HEK293 (cell line): ENCODE measurements around the gene C12orf54.

Experiments
- CTCF ChIA-PET: fragments of 350-600 bp; formaldehyde crosslinking; extraction: SDS; loops from one replicate; lab custom pipeline; 2021; ENCODE audit warnings: antibody characterized with exemption; lab: Yijun Ruan, JAX
- POLR2A ChIA-PET: fragments of 300-600 bp; formaldehyde crosslinking; extraction: SDS; loops from one replicate; lab custom pipeline; 2020; ENCODE audit warnings: antibody characterized with exemption, inconsistent platforms; lab: Yijun Ruan, JAX
- H3K27ac ChIP-seq: fragments of 200-500 bp; sonication (Bioruptor generic); 2 replicates; pipeline ENCODE4 v1.5.1; 2014; ENCODE audit warnings: low read depth, low read length, control low read depth, inconsistent platforms; ENCODE audit errors: extremely low read depth
- H3K36me3 ChIP-seq, 2 experiments: fragments of 200-500 bp in 1 of 2; sonication (Bioruptor generic) in 1 of 2; 1 replicate in 1 of 2; 2 replicates in 1 of 2; pipeline ENCODE4 v1.5.1; 2014 to 2017; ENCODE audit warnings: inconsistent platforms in 2 of 2, low read length in 2 of 2; ENCODE audit not compliant: control insufficient read depth in 2 of 2, insufficient read depth in 1 of 2
- H3K4me1 ChIP-seq: fragments of 200-500 bp; sonication (Bioruptor generic); 2 replicates; pipeline ENCODE4 v1.5.1; 2014; ENCODE audit warnings: mild to moderate bottlenecking, low read length, inconsistent platforms; ENCODE audit not compliant: control insufficient read depth, insufficient read depth
- H3K4me3 ChIP-seq: 2 replicates; pipeline ENCODE4 v1.5.1; 2011; ENCODE audit warnings: low read depth, mild to moderate bottlenecking, control low read depth, low read length, moderate library complexity
- H3K9me3 ChIP-seq: fragments of 200-500 bp; sonication (Bioruptor generic); 2 replicates; pipeline ENCODE4 v1.5.1; 2014; ENCODE audit warnings: low read depth, low read length, inconsistent platforms; ENCODE audit not compliant: control insufficient read depth, insufficient read depth
- HOXD13 ChIP-seq: sonication (generic); formaldehyde crosslinking; IDR thresholded peaks from 2 replicates; pipeline ENCODE4 v1.8.0; 2022; ENCODE audit warnings: missing genetic modification reagents, borderline replicate concordance
- PATZ1 ChIP-seq: fragments of 450-650 bp; formaldehyde crosslinking; IDR thresholded peaks from 2 replicates; pipeline ENCODE4 v1.5.1; 2016; ENCODE audit warnings: missing biosample characterization, missing genetic modification characterization
- WT1 ChIP-seq: fragments of 450-650 bp; formaldehyde crosslinking; IDR thresholded peaks from 2 replicates; pipeline ENCODE4 v1.5.1; 2016; ENCODE audit warnings: missing biosample characterization, missing genetic modification characterization
- ZNF133 ChIP-seq: fragments of 450-650 bp; formaldehyde crosslinking; IDR thresholded peaks from 2 replicates; pipeline ENCODE4 v1.5.1; 2016; ENCODE audit warnings: missing biosample characterization, missing genetic modification characterization
- ZNF239 ChIP-seq: fragments of 450-650 bp; formaldehyde crosslinking; IDR thresholded peaks from 2 replicates; pipeline ENCODE4 v1.5.1; 2016; ENCODE audit warnings: missing biosample characterization, missing genetic modification characterization
- ZNF48 ChIP-seq: fragments of 450-650 bp; formaldehyde crosslinking; IDR thresholded peaks from 2 replicates; pipeline ENCODE4 v1.5.1; 2016; ENCODE audit warnings: missing biosample characterization, missing genetic modification characterization
- ZNF514 ChIP-seq: fragments of 450-650 bp; formaldehyde crosslinking; IDR thresholded peaks from 2 replicates; pipeline ENCODE4 v1.5.1; 2016; ENCODE audit warnings: missing biosample characterization, missing genetic modification characterization
- ZNF624 ChIP-seq: fragments of 450-650 bp; formaldehyde crosslinking; IDR thresholded peaks from 2 replicates; pipeline ENCODE4 v1.5.1; 2017; ENCODE audit warnings: missing biosample characterization, missing genetic modification characterization
- ZNF654 ChIP-seq: fragments of 450-650 bp; formaldehyde crosslinking; IDR thresholded peaks from 2 replicates; pipeline ENCODE4 v1.5.1; 2016; ENCODE audit warnings: low read depth, missing biosample characterization, missing genetic modification characterization
- ZNF658 ChIP-seq: fragments of 450-650 bp; formaldehyde crosslinking; IDR thresholded peaks from 2 replicates; pipeline ENCODE4; 2016; ENCODE audit warnings: missing biosample characterization, missing genetic modification characterization
- ZNF660 ChIP-seq: fragments of 450-650 bp; IDR thresholded peaks from 2 replicates; pipeline ENCODE4 v1.5.1; 2018; ENCODE audit warnings: missing biosample characterization, mild to moderate bottlenecking, missing genetic modification characterization
- ZNF707 ChIP-seq: fragments of 450-650 bp; formaldehyde crosslinking; IDR thresholded peaks from 2 replicates; pipeline ENCODE4 v1.5.1; 2016; ENCODE audit warnings: missing biosample characterization, missing genetic modification characterization
- ZNF768 ChIP-seq: fragments of 450-650 bp; formaldehyde crosslinking; IDR thresholded peaks from 2 replicates; pipeline ENCODE4 v1.5.1; 2018; ENCODE audit warnings: missing biosample characterization, mild to moderate bottlenecking, missing genetic modification characterization
- ZNF785 ChIP-seq: fragments of 450-650 bp; formaldehyde crosslinking; IDR thresholded peaks from 2 replicates; pipeline ENCODE4 v1.5.1; 2016; ENCODE audit warnings: missing biosample characterization, missing genetic modification characterization
- ZNF792 ChIP-seq: fragments of 450-650 bp; formaldehyde crosslinking; IDR thresholded peaks from 2 replicates; pipeline ENCODE4 v1.5.1; 2016; ENCODE audit warnings: missing biosample characterization, missing genetic modification characterization
- TF ChIP-seq, protein P1 (sequence below): fragments of 450-650 bp; formaldehyde crosslinking; IDR thresholded peaks from 2 replicates; pipeline ENCODE4 v1.5.1; 2016; ENCODE audit warnings: missing biosample characterization, missing genetic modification characterization, borderline replicate concordance
- TF ChIP-seq, protein P2 (sequence below): fragments of 450-650 bp; formaldehyde crosslinking; IDR thresholded peaks from 2 replicates; pipeline ENCODE4 v1.5.1; 2016; ENCODE audit warnings: missing biosample characterization, missing genetic modification characterization
- TF ChIP-seq, protein P3 (sequence below): fragments of 450-650 bp; formaldehyde crosslinking; optimal IDR thresholded peaks from 2 replicates; pipeline ENCODE3; 2016; ENCODE audit warnings: missing biosample characterization, mild to moderate bottlenecking, missing genetic modification characterization
- TF ChIP-seq, protein P4 (sequence below): fragments of 450-650 bp; formaldehyde crosslinking; IDR thresholded peaks from 2 replicates; pipeline ENCODE4 v1.5.1; 2016; ENCODE audit warnings: missing biosample characterization, missing genetic modification characterization

C12orf54 gene

DNA sequence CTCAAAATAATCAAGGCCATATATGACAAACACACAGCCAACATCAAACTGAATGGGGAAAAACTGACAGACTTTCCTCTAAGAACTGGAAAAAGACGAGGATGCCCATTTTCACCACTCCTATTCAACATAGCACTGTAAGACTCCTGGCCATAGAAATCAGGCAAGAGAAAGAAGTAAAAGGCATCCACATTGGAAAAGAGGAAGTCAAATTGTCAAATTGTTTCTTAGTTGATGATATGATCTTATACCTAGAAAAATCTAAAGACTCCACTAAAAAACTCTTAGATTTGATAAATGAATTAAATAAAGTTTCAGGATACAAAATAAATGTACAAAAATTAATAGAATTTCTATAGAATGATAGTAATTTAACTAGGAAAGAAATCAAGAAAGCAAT, 54.3 kb downstream of the C12orf54 start:
- CTCF ChIA-PET: no interaction called here
- no peak for TF ChIP-seq ZNF658 (tag by site-specific recombination)
- TF ChIP-seq WT1 (tag by site-specific recombination): no peak
- TF ChIP-seq ZNF785 (tag by site-specific recombination): no peak
- TF ChIP-seq ZNF48 (tag by site-specific recombination): no peak
- TF ChIP-seq, protein P1, sequence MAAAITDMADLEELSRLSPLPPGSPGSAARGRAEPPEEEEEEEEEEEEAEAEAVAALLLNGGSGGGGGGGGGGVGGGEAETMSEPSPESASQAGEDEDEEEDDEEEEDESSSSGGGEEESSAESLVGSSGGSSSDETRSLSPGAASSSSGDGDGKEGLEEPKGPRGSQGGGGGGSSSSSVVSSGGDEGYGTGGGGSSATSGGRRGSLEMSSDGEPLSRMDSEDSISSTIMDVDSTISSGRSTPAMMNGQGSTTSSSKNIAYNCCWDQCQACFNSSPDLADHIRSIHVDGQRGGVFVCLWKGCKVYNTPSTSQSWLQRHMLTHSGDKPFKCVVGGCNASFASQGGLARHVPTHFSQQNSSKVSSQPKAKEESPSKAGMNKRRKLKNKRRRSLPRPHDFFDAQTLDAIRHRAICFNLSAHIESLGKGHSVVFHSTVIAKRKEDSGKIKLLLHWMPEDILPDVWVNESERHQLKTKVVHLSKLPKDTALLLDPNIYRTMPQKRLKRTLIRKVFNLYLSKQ (tag by site-specific recombination): no peak
- no peak for TF ChIP-seq ZNF514 (tag by site-specific recombination)
- no peak for TF ChIP-seq ZNF239 (tag by site-specific recombination)
- TF ChIP-seq HOXD13 (CRISPR knock-in tag): no peak
- no peak for TF ChIP-seq ZNF707 (tag by site-specific recombination)
- TF ChIP-seq ZNF133 (tag by site-specific recombination): no peak
- TF ChIP-seq, all 188 proteins: peak for 0
- H3K4me1 ChIP-seq: no peaks in the 10 kb centered on the region
- no peaks in the 10 kb centered on the region for H3K9me3 ChIP-seq
- H3K27ac ChIP-seq: no peak overlapping the region
- H3K36me3 ChIP-seq: no peaks in the 10 kb centered on the region
- POLR2A ChIA-PET: no interaction called here
- no peak overlapping the region for H3K4me3 ChIP-seq

GRCh38 chr12:48542300-48542928, 60.1 kb downstream of the C12orf54 start:
- H3K36me3 ChIP-seq: no peaks in the 10 kb centered on the region
- no peak for TF ChIP-seq ZNF624 (tag by site-specific recombination)
- 0 out of 2 replicates have a peak, but pooled peaks have one; percentile 36 for TF ChIP-seq ZNF660 (tag by site-specific recombination)
- no peak for TF ChIP-seq ZNF792 (tag by site-specific recombination)
- TF ChIP-seq, protein P2, sequence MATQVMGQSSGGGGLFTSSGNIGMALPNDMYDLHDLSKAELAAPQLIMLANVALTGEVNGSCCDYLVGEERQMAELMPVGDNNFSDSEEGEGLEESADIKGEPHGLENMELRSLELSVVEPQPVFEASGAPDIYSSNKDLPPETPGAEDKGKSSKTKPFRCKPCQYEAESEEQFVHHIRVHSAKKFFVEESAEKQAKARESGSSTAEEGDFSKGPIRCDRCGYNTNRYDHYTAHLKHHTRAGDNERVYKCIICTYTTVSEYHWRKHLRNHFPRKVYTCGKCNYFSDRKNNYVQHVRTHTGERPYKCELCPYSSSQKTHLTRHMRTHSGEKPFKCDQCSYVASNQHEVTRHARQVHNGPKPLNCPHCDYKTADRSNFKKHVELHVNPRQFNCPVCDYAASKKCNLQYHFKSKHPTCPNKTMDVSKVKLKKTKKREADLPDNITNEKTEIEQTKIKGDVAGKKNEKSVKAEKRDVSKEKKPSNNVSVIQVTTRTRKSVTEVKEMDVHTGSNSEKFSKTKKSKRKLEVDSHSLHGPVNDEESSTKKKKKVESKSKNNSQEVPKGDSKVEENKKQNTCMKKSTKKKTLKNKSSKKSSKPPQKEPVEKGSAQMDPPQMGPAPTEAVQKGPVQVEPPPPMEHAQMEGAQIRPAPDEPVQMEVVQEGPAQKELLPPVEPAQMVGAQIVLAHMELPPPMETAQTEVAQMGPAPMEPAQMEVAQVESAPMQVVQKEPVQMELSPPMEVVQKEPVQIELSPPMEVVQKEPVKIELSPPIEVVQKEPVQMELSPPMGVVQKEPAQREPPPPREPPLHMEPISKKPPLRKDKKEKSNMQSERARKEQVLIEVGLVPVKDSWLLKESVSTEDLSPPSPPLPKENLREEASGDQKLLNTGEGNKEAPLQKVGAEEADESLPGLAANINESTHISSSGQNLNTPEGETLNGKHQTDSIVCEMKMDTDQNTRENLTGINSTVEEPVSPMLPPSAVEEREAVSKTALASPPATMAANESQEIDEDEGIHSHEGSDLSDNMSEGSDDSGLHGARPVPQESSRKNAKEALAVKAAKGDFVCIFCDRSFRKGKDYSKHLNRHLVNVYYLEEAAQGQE (tag by site-specific recombination): 0 out of 2 replicates have a peak, but pooled peaks have one; percentile 20
- no peak for TF ChIP-seq ZNF768 (tag by site-specific recombination)
- TF ChIP-seq, protein P3, sequence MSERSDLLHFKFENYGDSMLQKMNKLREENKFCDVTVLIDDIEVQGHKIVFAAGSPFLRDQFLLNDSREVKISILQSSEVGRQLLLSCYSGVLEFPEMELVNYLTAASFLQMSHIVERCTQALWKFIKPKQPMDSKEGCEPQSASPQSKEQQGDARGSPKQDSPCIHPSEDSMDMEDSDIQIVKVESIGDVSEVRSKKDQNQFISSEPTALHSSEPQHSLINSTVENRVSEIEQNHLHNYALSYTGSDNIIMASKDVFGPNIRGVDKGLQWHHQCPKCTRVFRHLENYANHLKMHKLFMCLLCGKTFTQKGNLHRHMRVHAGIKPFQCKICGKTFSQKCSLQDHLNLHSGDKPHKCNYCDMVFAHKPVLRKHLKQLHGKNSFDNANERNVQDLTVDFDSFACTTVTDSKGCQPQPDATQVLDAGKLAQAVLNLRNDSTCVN (tag by site-specific recombination): no peak
- TF ChIP-seq PATZ1 (tag by site-specific recombination): no peak
- TF ChIP-seq, protein P4, sequence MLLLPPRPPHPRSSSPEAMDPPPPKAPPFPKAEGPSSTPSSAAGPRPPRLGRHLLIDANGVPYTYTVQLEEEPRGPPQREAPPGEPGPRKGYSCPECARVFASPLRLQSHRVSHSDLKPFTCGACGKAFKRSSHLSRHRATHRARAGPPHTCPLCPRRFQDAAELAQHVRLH (tag by site-specific recombination): no peak
- TF ChIP-seq ZNF654: peak; percentile 95
- no peak overlapping the region for H3K27ac ChIP-seq
- POLR2A ChIA-PET: no interaction called here
- H3K4me1 ChIP-seq: no peaks in the 10 kb centered on the region
- H3K4me3 ChIP-seq: no peak overlapping the region
- H3K9me3 ChIP-seq: no peaks in the 10 kb centered on the region
- CTCF ChIA-PET: interaction anchor here (0.5 to 6.6 kb wide), 15 partner anchors 9 to 253 kb away, joined by 3 to 209 read pairs (median 4); no protein-coding TSS in a partner anchor
